GM12891 (cell line): Measurements from ENCODE around the gene PLCD1.

ENCODE experiments used
- DNase-seq: peaks from one replicate; pipeline ENCODE4 v3.0.0; 2011; ENCODE audit warnings: low spot score; ENCODE audit not compliant: insufficient read length
- FAIRE-seq: peaks from 2 replicates; lab custom pipeline; 2011; peaks lifted over from hg19 to GRCh38; lab: Jason Lieb, UNC
- PAX5 ChIP-seq: IDR thresholded peaks from 2 replicates; pipeline ENCODE4 v1.6.1; 2011; ENCODE audit warnings: low read length, moderate library complexity, mild to moderate bottlenecking; ENCODE audit not compliant: insufficient read depth, severe bottlenecking
- POLR2A ChIP-seq: IDR thresholded peaks from 2 replicates; pipeline ENCODE4 v1.6.1; 2011; ENCODE audit warnings: low read depth, low read length, control low read depth
- POLR2AphosphoS5 ChIP-seq: IDR thresholded peaks from 2 replicates; pipeline ENCODE4 v1.6.1; 2011; ENCODE audit warnings: low read depth, low read length, control low read depth
- POU2F2 ChIP-seq: IDR thresholded peaks from 2 replicates; pipeline ENCODE4 v1.6.1; 2011; ENCODE audit warnings: low read depth, mild to moderate bottlenecking, control low read depth, low read length, moderate library complexity
- SPI1 ChIP-seq: IDR thresholded peaks from 2 replicates; pipeline ENCODE4 v1.6.1; 2011; ENCODE audit warnings: low read depth, low read length, control low read depth
- TAF1 ChIP-seq: IDR thresholded peaks from 2 replicates; pipeline ENCODE4 v1.6.1; 2011; ENCODE audit warnings: low read depth, low read length, control low read depth

PLCD1 gene

GRCh38 chr3:37987751-37988179, 41.7 kb downstream of the PLCD1 start:
- no peak for DNase-seq
- FAIRE-seq: no peak
- no peak for TF ChIP-seq TAF1
- TF ChIP-seq POU2F2: no peak

- TF ChIP-seq TAF1 (no peak), POLR2AphosphoS5 (no peak), SPI1 (no peak), POU2F2 (no peak), PAX5 (no peak), POLR2A (no peak)
- FAIRE-seq: no peak
- DNase-seq: no peak
Measured at GRCh38 chr3:37987315-37987697, 42.1 kb downstream of the PLCD1 start.

- FAIRE-seq (no peak), DNase-seq (no peak)
- no peak for TF ChIP-seq POU2F2
Measured at GRCh38 chr3:37986479-37987314, 42.7 kb downstream of the PLCD1 start.

- TF ChIP-seq TAF1 (no peak), SPI1 (no peak), POLR2A (no peak), POU2F2 (no peak), PAX5 (no peak), POLR2AphosphoS5 (no peak)
- DNase-seq (no peak), FAIRE-seq (no peak)
Measured at GRCh38 chr3:37985637-37986320, 43.7 kb downstream of the PLCD1 start.

GRCh38 chr3:37984596-37984995, 44.8 kb downstream of the PLCD1 start:
- TF ChIP-seq TAF1 (no peak), POLR2A (no peak), PAX5 (no peak), POU2F2 (no peak), POLR2AphosphoS5 (no peak)
- FAIRE-seq: no peak

GRCh38 chr3:37984051-37984450, 45.4 kb downstream of the PLCD1 start:
- FAIRE-seq: no peak
- DNase-seq: no peak
- TF ChIP-seq POLR2AphosphoS5 (no peak), PAX5 (no peak), TAF1 (no peak), POU2F2 (no peak), POLR2A (no peak), SPI1 (no peak)

More at GRCh38 chr3:37984596-37984995, 44.8 kb downstream of the PLCD1 start:
- no peak for DNase-seq

GRCh38 chr3:37982331-37982730, 47.1 kb downstream of the PLCD1 start:
- TF ChIP-seq POLR2AphosphoS5 (no peak), TAF1 (no peak), POLR2A (no peak), PAX5 (no peak), POU2F2 (no peak), SPI1 (no peak)
- no peak for FAIRE-seq
- no peak for DNase-seq

- TF ChIP-seq POU2F2 (no peak), POLR2AphosphoS5 (no peak), SPI1 (no peak)
- DNase-seq (no peak), FAIRE-seq (no peak)
Measured at GRCh38 chr3:37981348-37981664, 48.1 kb downstream of the PLCD1 start.

GRCh38 chr3:37980462-37981347, 48.7 kb downstream of the PLCD1 start:
- FAIRE-seq (no peak), DNase-seq (no peak)
- TF ChIP-seq SPI1 (no peak), TAF1 (no peak), POLR2AphosphoS5 (no peak), PAX5 (no peak), POU2F2 (no peak), POLR2A (no peak)
